HG03354 (cell line): ENCODE results near the gene YAE1.

Experiments used
- ATAC-seq: cut with Tn5 transposase; IDR thresholded peaks from one replicate; pipeline ENCODE4 v1.9.1; 2021; ENCODE audit warnings: mild to moderate bottlenecking; ENCODE audit not compliant: unreplicated experiment, poor library complexity, severe bottlenecking

The YAE1 gene

GRCh38 chr7:39550411-39550810, 15.8 kb upstream of the YAE1 start:
- no peak for ATAC-seq

- ATAC-seq, result no peak
These were observed 12.8 kb upstream of the YAE1 start for GRCh38 chr7:39553436-39553835.

GRCh38 chr7:39554583-39555165, 11.5 kb upstream of the YAE1 start:
- ATAC-seq, result no peak

- ATAC-seq, result no peak
These were observed 9.0 kb upstream of the YAE1 start for GRCh38 chr7:39557222-39557621.

- ATAC-seq, result no peak
These were observed 8.3 kb upstream of the YAE1 start for GRCh38 chr7:39557911-39558310.

GRCh38 chr7:39560408-39560807, 5.8 kb upstream of the YAE1 start:
- ATAC-seq, result no peak

GRCh38 chr7:39560997-39561396, 5.2 kb upstream of the YAE1 start:
- no peak for ATAC-seq

- ATAC-seq, result no peak
These were observed 666 bp upstream of the YAE1 start for GRCh38 chr7:39565538-39565937.

- ATAC-seq, result no peak
These were observed 1.1 kb downstream of the YAE1 start for GRCh38 chr7:39567294-39567693.

GRCh38 chr7:39574673-39575349, 8.6 kb downstream of the YAE1 start:
- ATAC-seq, result no peak

- ATAC-seq, result no peak
These were observed 11.1 kb downstream of the YAE1 start for GRCh38 chr7:39577229-39577874.

GRCh38 chr7:39580149-39580874, 14.1 kb downstream of the YAE1 start:
- ATAC-seq, result peak; percentile 97

- no peak for ATAC-seq
These were observed 16.3 kb downstream of the YAE1 start for GRCh38 chr7:39582536-39582935.

GRCh38 chr7:39583539-39583938, 17.3 kb downstream of the YAE1 start:
- ATAC-seq, result no peak

GRCh38 chr7:39587393-39587792, 21.2 kb downstream of the YAE1 start:
- ATAC-seq, result no peak

GRCh38 chr7:39588416-39588815, 22.2 kb downstream of the YAE1 start:
- no peak for ATAC-seq

- peak; percentile 95 for ATAC-seq
These were observed 23.3 kb downstream of the YAE1 start for GRCh38 chr7:39589323-39590111.

- peak; percentile 35 for ATAC-seq
These were observed 26.4 kb downstream of the YAE1 start for GRCh38 chr7:39592586-39592985.

GRCh38 chr7:39594988-39595620, 28.9 kb downstream of the YAE1 start:
- no peak for ATAC-seq
